GM18507 (cell line): Measurements from ENCODE around the gene ATOH8.
A peak's percentile ranks its signal among the peaks of the same experiment; 100 is the strongest.

Source experiments
- DNase-seq: peaks from one replicate; pipeline ENCODE4 v3.0.0; 2011; ENCODE audit warnings: low read depth; ENCODE audit not compliant: insufficient read length; ENCODE audit errors: extremely low spot score
- FAIRE-seq: peaks from 2 replicates; lab custom pipeline; 2011; peaks lifted over from hg19 to GRCh38; lab: Jason Lieb, UNC

Gene ATOH8

DNA sequence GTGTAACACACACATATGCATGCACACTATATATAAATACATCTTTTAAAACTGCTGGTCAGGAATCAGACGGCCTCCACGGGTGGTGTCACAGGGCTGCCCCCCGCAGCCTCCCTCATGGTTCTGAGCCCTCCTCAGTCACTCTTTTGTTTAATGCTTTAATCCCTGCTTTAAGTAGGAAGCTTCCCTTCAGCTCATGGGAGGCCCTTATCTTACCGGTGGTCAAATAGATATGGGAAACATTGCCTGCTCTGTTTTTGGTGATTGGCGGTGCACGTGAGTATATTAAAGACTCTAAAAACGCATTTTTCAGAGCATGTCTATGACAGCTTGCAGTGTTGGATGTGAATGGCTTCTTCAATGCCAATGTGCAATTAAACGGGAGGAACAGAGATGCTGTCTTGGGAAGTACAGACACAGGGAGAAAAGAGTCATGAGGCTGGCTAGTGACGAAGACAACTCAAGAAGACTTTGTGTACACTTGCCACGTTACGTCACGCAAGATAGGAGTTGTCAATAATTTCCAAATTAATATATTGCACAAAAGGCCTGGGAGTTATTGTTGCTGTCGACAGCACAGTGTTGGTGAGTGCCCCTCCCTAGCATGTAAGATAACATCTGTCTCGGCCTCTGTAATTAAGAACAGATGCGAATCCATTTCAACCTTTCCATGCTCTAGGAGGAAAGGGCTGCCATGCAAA lies 36.3 kb upstream of the ATOH8 start:
- no peak for DNase-seq
- no peak for FAIRE-seq

DNA sequence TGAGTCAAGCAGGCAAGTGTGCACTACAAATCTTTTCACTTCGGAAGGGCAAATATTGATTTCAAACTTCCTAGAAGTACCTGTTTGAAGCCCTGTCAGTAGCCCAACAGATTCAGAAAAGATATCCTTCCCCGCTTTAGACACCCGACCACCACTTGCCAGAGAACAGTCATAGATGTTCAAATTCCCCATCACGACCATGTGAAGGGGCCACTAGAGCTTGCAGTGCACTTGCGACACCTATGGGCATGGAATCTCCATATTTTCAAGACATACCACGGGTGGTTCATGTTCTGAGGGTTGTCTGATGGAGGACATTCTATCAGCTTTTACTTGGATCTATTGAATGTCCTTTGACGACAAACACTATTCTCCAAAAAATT lies 35.8 kb upstream of the ATOH8 start:
- FAIRE-seq: no peak
- no peak for DNase-seq

DNA sequence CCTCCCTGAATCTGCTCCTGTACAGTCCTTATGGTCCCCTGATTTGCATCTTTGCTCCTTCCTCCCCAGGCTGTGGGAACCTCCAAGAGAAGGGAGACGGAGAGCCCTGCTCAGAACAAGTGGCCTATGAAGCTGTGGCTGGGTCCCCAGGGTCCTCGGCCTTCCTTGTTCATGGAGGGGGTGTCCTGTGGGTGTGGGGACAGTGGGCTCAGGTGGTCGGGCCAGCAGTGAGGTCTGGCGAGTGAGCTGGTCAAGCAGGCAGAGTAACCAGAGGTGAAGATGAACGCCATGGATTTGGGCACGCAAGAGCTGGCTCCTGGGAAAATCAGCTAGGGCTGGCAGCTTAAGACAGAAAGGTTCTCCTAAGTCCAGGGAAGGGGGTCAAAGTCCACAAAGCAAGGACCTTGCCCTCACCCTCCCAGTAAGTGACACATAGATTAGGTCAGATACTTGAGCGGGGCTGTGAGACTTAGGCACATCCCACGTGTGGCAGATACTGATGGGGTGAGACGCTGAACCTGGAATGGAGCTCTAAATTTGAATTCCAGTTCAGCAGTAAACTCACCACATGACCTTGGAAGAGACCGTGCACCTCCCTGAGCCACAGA lies 34.8 kb upstream of the ATOH8 start:
- no peak for DNase-seq
- no peak for FAIRE-seq

- DNase-seq (no peak), FAIRE-seq (no peak)
These were observed 34.1 kb upstream of the ATOH8 start for GRCh38 chr2:85719609-85720240.

DNA sequence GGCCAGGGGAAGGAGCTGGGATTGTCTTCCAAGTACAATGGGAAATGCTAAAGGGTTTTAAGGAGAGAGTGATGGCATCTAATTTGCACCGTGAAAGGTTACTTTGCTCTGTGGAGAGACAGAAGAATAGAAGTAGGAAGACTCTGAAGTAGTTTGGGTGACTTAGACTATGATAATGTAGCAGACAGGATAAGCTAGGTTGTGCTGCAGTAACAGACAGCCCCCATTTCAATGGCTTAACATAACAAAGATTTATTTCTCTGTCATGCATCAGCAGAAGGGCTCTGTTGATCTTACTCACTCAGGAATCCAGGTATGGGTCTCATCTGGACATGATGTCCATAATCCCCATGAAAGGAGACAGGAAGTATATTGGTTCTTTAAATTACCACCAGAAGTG lies 33.3 kb upstream of the ATOH8 start:
- no peak for DNase-seq
- no peak for FAIRE-seq

DNA sequence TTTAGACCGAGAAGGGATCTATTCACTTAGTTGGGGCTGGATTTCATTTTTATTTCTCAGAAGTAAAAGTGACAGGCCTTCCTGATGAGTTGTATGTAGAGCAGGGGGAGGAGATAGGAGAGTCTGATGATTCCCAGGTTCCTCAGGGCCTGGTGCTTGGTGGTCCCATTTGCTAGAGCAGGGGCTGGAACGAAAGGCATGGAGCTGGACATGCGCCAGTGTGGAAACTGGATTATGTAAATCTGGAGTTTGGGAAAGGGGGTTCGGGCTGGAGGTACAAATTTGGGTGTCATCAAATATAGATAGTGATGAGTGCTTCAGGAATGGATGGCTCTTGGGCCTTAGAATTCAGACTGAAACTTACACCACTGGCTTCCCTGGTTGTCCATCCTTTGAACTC lies 32.1 kb upstream of the ATOH8 start:
- no peak for DNase-seq
- FAIRE-seq: no peak

GRCh38 chr2:85722519-85722918 lies 31.3 kb upstream of the ATOH8 start:
- DNase-seq (no peak), FAIRE-seq (no peak)

- DNase-seq (no peak), FAIRE-seq (no peak)
These were observed 30.0 kb upstream of the ATOH8 start for GRCh38 chr2:85723707-85724360.

GRCh38 chr2:85724731-85725181 lies 29.0 kb upstream of the ATOH8 start:
- DNase-seq: no peak
- no peak for FAIRE-seq

GRCh38 chr2:85725451-85725850 lies 28.3 kb upstream of the ATOH8 start:
- FAIRE-seq: no peak

DNA sequence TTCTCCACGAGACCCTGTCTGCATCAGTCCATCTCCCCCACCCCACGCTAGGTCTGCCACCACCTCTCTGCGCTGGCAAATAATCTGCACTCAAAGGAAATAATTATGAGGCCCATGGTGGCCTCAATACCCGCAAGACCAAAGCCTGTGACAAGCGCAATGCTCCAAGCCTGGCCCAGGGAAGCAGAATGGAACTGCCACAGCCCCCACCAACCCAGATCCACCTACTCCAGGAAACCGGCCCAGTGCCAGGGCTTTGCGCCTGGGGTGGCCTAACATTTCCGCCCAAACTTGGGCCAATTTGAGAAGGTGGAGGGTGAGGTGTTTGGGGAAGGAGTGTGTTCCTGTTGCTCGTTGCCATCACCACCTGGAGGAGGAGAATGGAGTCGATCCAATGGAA lies 26.0 kb upstream of the ATOH8 start:
- DNase-seq: no peak
- FAIRE-seq: no peak

More at GRCh38 chr2:85725451-85725850, 28.3 kb upstream of the ATOH8 start:
- no peak for DNase-seq

GRCh38 chr2:85728342-85728741 lies 25.4 kb upstream of the ATOH8 start:
- FAIRE-seq (no peak), DNase-seq (no peak)

- FAIRE-seq (peak; percentile 92), DNase-seq (peak; percentile 81)
These were observed 24.6 kb upstream of the ATOH8 start for GRCh38 chr2:85728883-85729824.

- FAIRE-seq: no peak
- no peak for DNase-seq
These were observed 23.8 kb upstream of the ATOH8 start for GRCh38 chr2:85729825-85730510.

DNA sequence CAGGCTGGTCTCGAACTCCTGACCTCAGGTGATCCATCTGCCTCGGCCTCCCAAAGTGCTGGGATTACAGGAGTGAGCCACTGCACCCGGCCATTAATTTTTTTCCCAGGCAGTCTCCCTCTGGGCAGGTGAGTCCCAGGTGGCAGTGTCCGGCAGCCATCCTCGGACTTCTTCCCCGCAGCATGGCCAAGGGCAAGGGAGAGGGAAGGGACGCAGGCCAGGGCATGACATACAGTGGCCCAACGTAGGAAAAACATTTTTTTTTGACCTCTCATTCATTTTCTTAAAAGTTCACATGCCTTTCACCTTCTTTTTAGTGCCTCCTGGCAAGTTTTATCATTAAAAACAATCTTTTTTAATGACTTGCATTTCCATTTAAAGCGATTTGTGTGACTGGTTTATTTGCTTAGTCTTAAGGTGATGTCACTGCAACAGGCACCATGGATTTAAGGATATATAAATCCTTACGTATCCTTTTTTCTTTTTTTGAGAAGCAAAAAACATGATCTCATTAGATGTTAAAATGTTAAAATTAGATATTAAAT lies 23.0 kb upstream of the ATOH8 start:
- DNase-seq: no peak
- no peak for FAIRE-seq

DNA sequence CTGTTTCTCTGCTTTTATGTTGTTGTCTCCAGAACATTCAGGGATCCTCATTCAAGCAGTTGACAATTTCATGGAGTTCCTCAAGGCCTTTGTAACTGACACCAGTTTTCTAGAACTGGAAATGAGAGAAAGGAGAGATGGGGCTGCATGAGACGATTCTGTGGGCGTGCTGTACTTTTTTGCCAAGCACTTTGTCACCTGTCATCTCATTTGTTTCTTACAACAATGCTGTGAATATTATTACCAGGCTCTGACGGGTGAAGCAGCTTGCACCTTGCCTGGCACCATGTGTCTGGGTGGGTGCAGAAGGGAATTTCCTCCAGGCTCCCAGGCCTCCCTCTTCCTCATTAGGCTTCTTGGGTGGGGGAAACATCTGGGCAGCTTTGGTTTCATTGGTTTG lies 22.2 kb upstream of the ATOH8 start:
- DNase-seq (no peak), FAIRE-seq (no peak)

DNA sequence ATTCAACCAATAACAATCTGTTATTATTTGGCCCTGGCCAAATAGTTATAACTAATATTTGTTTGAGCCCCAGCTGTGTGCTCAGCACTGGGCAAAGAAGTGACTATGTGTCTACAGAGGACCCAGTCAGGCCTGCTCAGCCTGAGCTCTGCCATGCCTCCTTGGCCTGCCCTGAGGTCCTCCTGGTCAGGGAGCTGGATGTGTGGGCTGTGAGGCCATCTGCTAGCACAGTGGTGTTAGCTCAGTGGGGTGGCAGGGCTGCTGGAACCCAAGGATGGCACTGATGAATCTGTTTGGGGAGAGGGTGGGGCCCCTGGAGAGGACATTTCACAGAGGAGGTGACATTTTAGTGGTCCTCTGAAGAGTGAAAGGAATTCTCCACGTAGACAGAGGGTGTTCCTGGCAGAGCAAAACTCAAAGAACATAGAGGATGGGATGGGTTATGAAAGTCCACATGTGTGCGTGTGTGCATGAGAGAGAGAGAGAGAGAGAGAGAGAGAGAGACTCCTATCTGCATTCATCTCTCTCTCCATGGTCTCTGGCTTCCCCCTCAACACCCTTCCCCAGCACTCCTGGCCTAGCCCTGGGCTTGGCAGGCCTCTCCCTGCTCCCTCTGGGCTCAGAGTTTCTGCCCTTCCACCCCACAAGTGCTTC lies 21.2 kb upstream of the ATOH8 start:
- DNase-seq (no peak), FAIRE-seq (no peak)
